OCI-LY1 (cell line): Measurements from ENCODE around the gene AVPI1.

ENCODE experiments used
- CTCF ChIP-seq: fragments of 200-600 bp; sonication (generic), shearing (Covaris generic); IDR thresholded peaks from 2 replicates; pipeline ENCODE4 v1.5.1; 2017; ENCODE audit warnings: mild to moderate bottlenecking, antibody characterized with exemption, low read length, moderate library complexity, mixed read lengths
- EZH2 ChIP-seq: fragments of 200-600 bp; sonication (generic), shearing (Covaris generic); IDR thresholded peaks from 2 replicates; pipeline ENCODE4 v1.8.0; 2017; ENCODE audit warnings: borderline replicate concordance, mixed run types, mild to moderate bottlenecking, antibody characterized with exemption, low read length, moderate library complexity, mixed read lengths

- TF ChIP-seq CTCF (no peak), EZH2 (no peak)
Measured at GRCh38 chr10:97721871-97722780, 35.1 kb upstream of the AVPI1 start.
